Endothelial cell (in vitro differentiated cells): ENCODE results near the gene SLC4A7. TPM values are rescaled to one million over a fixed set of nuclear protein-coding genes. Genes with fewer than 3 reads are reported as not detected.

Experiments used
- DNase-seq: peaks from one replicate; pipeline ENCODE4 v3.0.0; 2021; ENCODE audit warnings: low spot score
- H3K27ac Mint-ChIP-seq: one replicate; pipeline ENCODE4 v1.8.0; 2021; ENCODE audit warnings: mixed read lengths, inconsistent platforms; ENCODE audit not compliant: unreplicated experiment
- H3K27me3 Mint-ChIP-seq: one replicate; pipeline ENCODE4 v1.8.0; 2021; ENCODE audit warnings: mild to moderate bottlenecking, moderate library complexity, mixed read lengths, inconsistent platforms; ENCODE audit not compliant: unreplicated experiment
- H3K36me3 Mint-ChIP-seq: one replicate; pipeline ENCODE4 v1.8.0; 2021; ENCODE audit warnings: mild to moderate bottlenecking, low read depth, mixed read lengths, inconsistent platforms; ENCODE audit not compliant: unreplicated experiment
- H3K4me1 Mint-ChIP-seq: one replicate; pipeline ENCODE4 v1.8.0; 2021; ENCODE audit warnings: mild to moderate bottlenecking, mixed read lengths, inconsistent platforms; ENCODE audit not compliant: unreplicated experiment
- H3K4me3 Mint-ChIP-seq: one replicate; pipeline ENCODE4 v1.8.0; 2021; ENCODE audit warnings: mild to moderate bottlenecking, mixed read lengths, inconsistent platforms; ENCODE audit not compliant: unreplicated experiment
- H3K9me3 Mint-ChIP-seq: one replicate; pipeline ENCODE4 v1.8.0; 2021; ENCODE audit warnings: mixed read lengths, inconsistent platforms; ENCODE audit not compliant: unreplicated experiment
- total RNA-seq: library from RNA; stranded (reverse); fragmentation: NEBNext Ultra II Directional; extraction: Animal tissue kit (Norgen Biotek cat#: 25700); gene quantifications from one replicate; pipeline ENCODE4 v1.2.1, GENCODE V29; 2021; ENCODE audit not compliant: unreplicated experiment
- TF ChIP-seq, protein P1 (sequence below): fragments of 200-600 bp; sonication (generic); IDR thresholded peaks from one replicate; pipeline ENCODE4 v1.5.0; 2021; ENCODE audit warnings: antibody characterized with exemption; ENCODE audit not compliant: unreplicated experiment

Gene SLC4A7
- total RNA-seq, 1 donor from 2014 or later = 29.1 TPM

DNA sequence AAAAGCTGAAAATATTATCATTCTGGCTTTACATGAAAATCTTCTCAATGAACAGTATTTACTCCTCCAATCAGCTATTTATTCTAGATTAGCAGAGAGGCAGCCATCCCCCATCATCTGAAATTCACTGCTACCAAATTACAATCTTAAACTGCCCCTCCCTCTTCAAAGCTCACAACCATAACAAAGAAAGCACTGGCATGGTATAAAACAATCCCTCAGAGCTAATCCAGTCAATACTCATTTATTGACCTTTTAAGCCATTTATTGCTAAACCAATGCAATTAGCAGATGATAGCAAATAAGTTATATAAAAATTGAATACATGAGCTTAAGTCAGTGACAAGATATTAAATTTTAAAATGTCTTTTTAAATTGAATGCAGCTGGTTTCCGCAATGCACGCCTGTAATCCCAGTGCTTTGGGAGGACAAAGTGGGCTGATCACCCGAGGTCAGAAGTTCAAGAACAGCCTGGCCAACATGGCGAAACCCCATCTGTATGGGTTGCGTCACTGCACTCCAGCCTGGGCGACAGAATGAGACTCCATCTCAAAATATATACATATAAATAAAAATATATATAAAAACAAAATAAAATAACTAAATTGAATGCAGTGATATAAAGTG, 12.1 kb downstream of the SLC4A7 start:
- Mint-ChIP-seq H3K9me3 (no peaks in the 10 kb centered on the region), H3K4me1 (peaks cover 15% of the 10 kb centered on the region), H3K36me3 (no peaks in the 10 kb centered on the region), H3K27me3 (no peaks in the 10 kb centered on the region), H3K27ac (peak overlapping the region; percentile 85), H3K4me3 (no peak overlapping the region)
- TF ChIP-seq, protein P1, sequence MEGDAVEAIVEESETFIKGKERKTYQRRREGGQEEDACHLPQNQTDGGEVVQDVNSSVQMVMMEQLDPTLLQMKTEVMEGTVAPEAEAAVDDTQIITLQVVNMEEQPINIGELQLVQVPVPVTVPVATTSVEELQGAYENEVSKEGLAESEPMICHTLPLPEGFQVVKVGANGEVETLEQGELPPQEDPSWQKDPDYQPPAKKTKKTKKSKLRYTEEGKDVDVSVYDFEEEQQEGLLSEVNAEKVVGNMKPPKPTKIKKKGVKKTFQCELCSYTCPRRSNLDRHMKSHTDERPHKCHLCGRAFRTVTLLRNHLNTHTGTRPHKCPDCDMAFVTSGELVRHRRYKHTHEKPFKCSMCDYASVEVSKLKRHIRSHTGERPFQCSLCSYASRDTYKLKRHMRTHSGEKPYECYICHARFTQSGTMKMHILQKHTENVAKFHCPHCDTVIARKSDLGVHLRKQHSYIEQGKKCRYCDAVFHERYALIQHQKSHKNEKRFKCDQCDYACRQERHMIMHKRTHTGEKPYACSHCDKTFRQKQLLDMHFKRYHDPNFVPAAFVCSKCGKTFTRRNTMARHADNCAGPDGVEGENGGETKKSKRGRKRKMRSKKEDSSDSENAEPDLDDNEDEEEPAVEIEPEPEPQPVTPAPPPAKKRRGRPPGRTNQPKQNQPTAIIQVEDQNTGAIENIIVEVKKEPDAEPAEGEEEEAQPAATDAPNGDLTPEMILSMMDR = no peak
- no peak for DNase-seq

DNA sequence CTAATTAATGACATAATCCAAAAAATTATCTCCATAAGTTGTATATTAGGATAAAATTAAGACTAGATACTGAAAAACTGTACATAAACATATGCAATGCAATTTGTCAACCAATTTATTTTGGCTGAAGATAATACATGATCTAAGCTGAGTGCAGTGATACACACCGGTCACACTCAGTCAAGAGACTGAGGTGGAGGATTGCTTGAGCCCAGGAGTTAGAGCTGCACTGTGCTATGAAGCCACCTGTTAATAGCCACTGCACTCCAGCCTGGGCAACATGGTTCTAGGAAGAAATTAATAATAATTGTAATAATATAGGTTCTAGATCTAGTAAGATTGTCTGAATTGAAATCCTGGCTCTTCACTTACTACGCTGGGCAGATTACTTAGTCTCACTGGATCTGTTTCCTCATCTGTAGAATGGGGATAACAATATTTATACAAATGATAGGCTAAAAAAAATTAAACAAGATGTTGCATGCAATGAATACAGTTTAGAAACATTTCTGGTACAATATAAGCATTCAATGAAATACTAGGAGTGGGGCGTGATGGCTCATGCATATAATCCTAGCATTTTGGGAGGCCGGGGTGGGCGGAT, 15.8 kb downstream of the SLC4A7 start:
- Mint-ChIP-seq H3K9me3 (no peaks in the 10 kb centered on the region), H3K27ac (no peak overlapping the region), H3K4me3 (no peak overlapping the region), H3K36me3 (no peaks in the 10 kb centered on the region), H3K27me3 (no peaks in the 10 kb centered on the region), H3K4me1 (peaks cover 15% of the 10 kb centered on the region)
- DNase-seq = no peak
- TF ChIP-seq, protein P1 = no peak

DNA sequence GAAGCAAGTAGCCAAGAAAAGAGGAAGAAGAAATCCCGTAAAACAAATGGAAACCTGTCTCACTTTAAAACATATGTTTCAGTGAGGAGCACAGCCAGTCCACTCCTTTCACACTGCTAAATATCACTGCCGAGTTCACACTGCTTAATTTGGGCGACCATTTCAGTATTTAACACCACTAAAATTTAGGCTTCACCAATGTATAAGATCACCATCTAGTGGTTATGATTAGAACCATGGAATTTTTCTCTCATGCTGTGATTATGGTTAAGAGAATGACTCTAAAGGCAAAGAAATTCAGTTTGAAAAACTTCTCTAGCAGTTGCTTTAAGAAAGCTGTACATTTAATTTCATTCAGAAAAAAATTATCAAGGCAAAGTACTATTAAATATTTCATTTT, 16.6 kb downstream of the SLC4A7 start:
- Mint-ChIP-seq H3K27me3 (no peaks in the 10 kb centered on the region), H3K4me3 (no peak overlapping the region), H3K9me3 (no peaks in the 10 kb centered on the region), H3K4me1 (peaks cover 14% of the 10 kb centered on the region), H3K36me3 (no peaks in the 10 kb centered on the region), H3K27ac (peak overlapping the region; percentile 26)
- DNase-seq = no peak
- TF ChIP-seq, protein P1 = peak; percentile 42

- DNase-seq = no peak
- Mint-ChIP-seq H3K9me3 (no peaks in the 10 kb centered on the region), H3K27ac (no peak overlapping the region), H3K27me3 (no peaks in the 10 kb centered on the region), H3K36me3 (no peaks in the 10 kb centered on the region), H3K4me3 (no peak overlapping the region), H3K4me1 (no peaks in the 10 kb centered on the region)
- TF ChIP-seq, protein P1 = no peak
Observed at GRCh38 chr3:27464646-27465045, 19.5 kb downstream of the SLC4A7 start.

DNA sequence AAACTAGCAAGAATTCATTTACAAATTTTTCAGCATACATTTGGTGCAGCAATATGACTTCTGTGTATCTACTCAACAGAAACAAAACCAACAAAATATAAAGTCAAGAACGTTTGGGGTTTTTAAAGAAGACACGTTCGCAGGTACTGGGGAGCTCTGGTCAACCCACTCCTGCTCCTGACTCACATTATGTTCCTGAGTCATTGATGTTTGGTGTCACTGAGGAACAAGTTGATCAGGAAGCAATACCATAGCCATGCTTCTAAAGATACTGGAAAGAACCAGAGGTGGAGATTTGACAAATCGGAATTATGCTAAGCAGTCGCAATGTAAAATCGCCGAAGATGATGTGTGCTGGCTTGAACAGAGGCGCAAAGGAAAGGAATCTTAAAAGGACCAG, 22.0 kb downstream of the SLC4A7 start:
- no peak overlapping the region for H3K4me3 Mint-ChIP-seq
- H3K27ac Mint-ChIP-seq = no peak overlapping the region
- H3K36me3 Mint-ChIP-seq = no peaks in the 10 kb centered on the region
- no peaks in the 10 kb centered on the region for H3K9me3 Mint-ChIP-seq
- no peaks in the 10 kb centered on the region for H3K27me3 Mint-ChIP-seq
- no peaks in the 10 kb centered on the region for H3K4me1 Mint-ChIP-seq
- DNase-seq = no peak
- TF ChIP-seq, protein P1 = no peak
